Endometrial microvascular endothelial cells (primary cell): Measurements from ENCODE around the gene NRDC. TPM values are rescaled to one million over a fixed set of nuclear protein-coding genes. Genes with fewer than 3 reads are reported as not detected.

Experiments
- in situ Hi-C: cut with HindIII; loops from 2 replicates; pipeline ENCODE4 v1.10.0; 2017; ENCODE audit warnings: low sequenced_read_pairs, low pct_unique_long_range_greater_than_20kb; ENCODE audit errors: inconsistent ontology term
- total RNA-seq: library from RNA; depleted of rRNA; stranded (reverse); fragments of >200 nt; gene quantifications from one replicate; pipeline ENCODE4 v1.2.3, GENCODE V29; 2015; ENCODE audit errors: inconsistent ontology term

NRDC gene
- total RNA-seq, 1 donor from 2014 or later: 89.2 TPM

DNA sequence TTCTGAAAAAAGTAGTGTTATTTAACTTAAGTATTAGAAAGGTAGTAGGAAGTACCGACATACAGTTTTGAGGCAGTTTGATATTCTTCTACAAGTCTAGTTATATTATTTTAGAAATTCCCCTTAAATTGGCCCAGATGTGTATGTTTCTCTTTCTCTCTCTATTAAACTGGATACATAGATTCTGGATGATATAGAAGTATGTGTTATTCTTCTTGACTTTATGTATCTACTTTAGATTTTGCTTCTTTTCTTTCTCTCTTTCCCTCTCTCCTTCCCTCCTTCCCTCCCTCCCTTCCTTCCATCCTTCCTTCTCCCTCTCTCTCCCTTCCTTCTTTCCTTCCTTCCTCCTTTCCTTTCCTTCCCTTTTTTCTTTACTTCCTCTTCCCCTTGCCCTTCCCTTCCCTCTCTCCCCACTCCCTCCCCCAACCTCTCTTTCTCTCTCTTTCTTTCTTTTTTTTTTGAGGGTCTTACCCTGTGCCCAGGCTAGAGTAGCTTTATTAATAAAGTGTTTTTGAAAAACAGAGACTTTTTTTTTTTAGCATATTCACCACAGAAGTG lies 137.3 kb downstream of the NRDC start:
- in situ Hi-C loops: no loop called here

DNA sequence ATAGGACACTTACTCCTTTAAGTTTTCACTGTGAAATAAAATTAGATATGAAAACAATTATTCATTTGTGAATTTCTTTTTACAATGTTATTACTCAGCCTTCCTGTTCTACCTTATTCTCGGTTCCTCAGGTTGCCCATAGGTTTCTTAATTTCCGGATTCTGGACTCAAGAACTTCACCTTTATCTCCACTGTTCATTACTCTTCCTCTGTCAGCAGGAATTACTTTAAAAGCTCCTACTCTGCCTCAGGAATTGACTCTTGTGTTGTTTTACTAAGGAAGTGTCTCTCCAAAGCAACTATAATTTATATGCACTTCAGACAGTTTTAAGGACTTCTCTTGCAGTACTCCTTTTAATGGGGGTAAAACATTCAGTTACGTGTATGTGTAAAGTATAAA lies 137.9 kb downstream of the NRDC start:
- in situ Hi-C loops: no loop called here

Other genes starting within 250 kb of the NRDC start
- 1.6 TPM for gene RAB3B, start 112.0 kb upstream of the NRDC start, total RNA-seq
- 18.9 TPM for gene KTI12, start 155.1 kb upstream of the NRDC start, total RNA-seq
- 69.9 TPM for gene TXNDC12, start 176.5 kb upstream of the NRDC start, total RNA-seq
- 41.7 TPM for gene BTF3L4, start 177.6 kb upstream of the NRDC start, total RNA-seq